ENCODE data around the gene SOST.
A peak's percentile ranks its signal among the peaks of the same experiment; 100 is the strongest.

The SOST gene

DNA sequence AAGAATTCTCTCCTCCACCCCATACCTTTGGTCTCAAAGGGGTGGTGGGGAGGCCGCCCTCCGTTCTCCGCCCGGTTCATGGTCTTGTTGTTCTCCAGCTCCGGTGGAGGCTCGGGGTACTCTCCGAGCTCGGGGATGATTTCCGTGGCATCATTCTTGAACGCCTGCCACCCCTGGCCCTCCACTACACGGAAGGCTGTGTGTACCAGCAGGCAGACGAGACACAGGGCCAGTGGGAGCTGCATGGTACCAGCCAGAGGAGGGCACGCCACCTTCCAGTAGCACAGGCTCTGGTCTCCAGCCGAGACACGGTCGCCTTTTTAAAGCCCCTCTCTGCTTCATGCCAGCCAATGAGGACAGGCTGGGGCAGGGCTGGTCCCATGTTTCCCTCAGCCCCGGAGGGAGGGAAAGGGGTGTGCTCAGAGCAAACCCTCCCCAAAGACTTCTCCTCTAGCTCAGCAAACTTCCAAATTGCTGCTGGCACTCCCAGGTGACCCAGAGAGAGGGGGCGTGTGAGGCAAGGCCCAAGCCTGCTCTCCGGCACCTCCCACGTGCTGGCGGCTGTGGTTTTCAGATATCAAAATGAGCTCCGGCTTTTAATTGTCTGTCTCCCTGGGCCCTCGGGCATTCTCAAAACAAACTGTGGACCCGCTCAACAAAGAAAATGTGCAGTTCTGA, at the start of gene SOST:
Gene SOST, minus strand, starts transcription at position 295 of the 678 bp plus-strand sequence. Its CDS starts 50 bp downstream, at position 245.
- Histone ChIP-seq H3K4me1 (ENCODE audit: control insufficient read depth, insufficient read depth, low read length) (peaks cover 5% of the 10 kb centered on the region; the same call in 1 of the 2 replicates), H3K9me3 (ENCODE audit: control insufficient read depth, insufficient read depth, low read depth, low read length) (no peaks in the 10 kb centered on the region), H3K4me3 (ENCODE audit: low read depth, low read length) (no peak within 1 kb of the TSS), H3K27ac (ENCODE audit: extremely low read depth, low read depth, low read length) (no peak within 1 kb of the TSS; the same call in 1 of the 2 replicates), H3K36me3 (ENCODE audit: control insufficient read depth in 2 of 2, insufficient read depth in 1 of 2, low read length in 2 of 2) (no peaks in the 10 kb centered on the region)
- CTCF ChIA-PET, result interaction anchor here (0.6 to 6.9 kb wide), 18 partner anchors 8 to 365 kb away, joined by 3 to 132 read pairs (median 8); partner anchors contain the start of genes CD300LG, CFAP97D1 and DHX8
- POLR2A ChIA-PET, result interaction anchor here (0.7 to 2.1 kb wide), 5 partner anchors 45 to 64 kb away, joined by 3 to 8 read pairs (median 4); no protein-coding TSS in a partner anchor
- TF ChIP-seq GLIS1 (tag by site-specific recombination; IDR thresholded peaks at IDR 0.05), result peak; percentile 47; the same call in 1 of the 2 replicates
- peak; percentile 46; the same call in 1 of the 2 replicates for TF ChIP-seq ZNF398 (tag by site-specific recombination; IDR thresholded peaks at IDR 0.05)
- TF ChIP-seq SP7 (tag by site-specific recombination; IDR thresholded peaks at IDR 0.05), result 0 out of 2 replicates have a peak, but pooled peaks have one; percentile 44
- TF ChIP-seq KLF10 (tag by site-specific recombination; IDR thresholded peaks at IDR 0.05), result peak; percentile 71; the same call in 1 of the 2 replicates
- TF ChIP-seq, protein P1, sequence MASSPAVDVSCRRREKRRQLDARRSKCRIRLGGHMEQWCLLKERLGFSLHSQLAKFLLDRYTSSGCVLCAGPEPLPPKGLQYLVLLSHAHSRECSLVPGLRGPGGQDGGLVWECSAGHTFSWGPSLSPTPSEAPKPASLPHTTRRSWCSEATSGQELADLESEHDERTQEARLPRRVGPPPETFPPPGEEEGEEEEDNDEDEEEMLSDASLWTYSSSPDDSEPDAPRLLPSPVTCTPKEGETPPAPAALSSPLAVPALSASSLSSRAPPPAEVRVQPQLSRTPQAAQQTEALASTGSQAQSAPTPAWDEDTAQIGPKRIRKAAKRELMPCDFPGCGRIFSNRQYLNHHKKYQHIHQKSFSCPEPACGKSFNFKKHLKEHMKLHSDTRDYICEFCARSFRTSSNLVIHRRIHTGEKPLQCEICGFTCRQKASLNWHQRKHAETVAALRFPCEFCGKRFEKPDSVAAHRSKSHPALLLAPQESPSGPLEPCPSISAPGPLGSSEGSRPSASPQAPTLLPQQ (tag by site-specific recombination; IDR thresholded peaks at IDR 0.05), result 0 out of 2 replicates have a peak, but pooled peaks have one; percentile 29
- no peak for TF ChIP-seq ZNF146 (tag by site-specific recombination; IDR thresholded peaks at IDR 0.05)
- TF ChIP-seq KLF1 (tag by site-specific recombination; IDR thresholded peaks at IDR 0.05), result peak; percentile 31; the same call in 1 of the 2 replicates
- no peak for TF ChIP-seq ZNF707 (tag by site-specific recombination; IDR thresholded peaks at IDR 0.05)
- TF ChIP-seq ZBTB1 (tag by site-specific recombination; IDR thresholded peaks at IDR 0.05), result no peak
- TF ChIP-seq SP2 (tag by site-specific recombination; IDR thresholded peaks at IDR 0.05), result peak; percentile 53
- TF ChIP-seq ZNF837 (tag by site-specific recombination; IDR thresholded peaks at IDR 0.05), result no peak
- TF ChIP-seq ZNF341 (tag by site-specific recombination; IDR thresholded peaks at IDR 0.05; ENCODE audit: low read depth), result 0 out of 2 replicates have a peak, but pooled peaks have one; percentile 36
- peak; percentile 84 for TF ChIP-seq ZFHX2 (tag by site-specific recombination; conservative IDR thresholded peaks at IDR 0.05)
- peak; percentile 34; the same call in 1 of the 2 replicates for TF ChIP-seq KLF16 (tag by site-specific recombination; IDR thresholded peaks at IDR 0.05)
- no peak for TF ChIP-seq ZNF610 (tag by site-specific recombination; IDR thresholded peaks at IDR 0.05; ENCODE audit: borderline replicate concordance)
- TF ChIP-seq EGR2 (tag by site-specific recombination; IDR thresholded peaks at IDR 0.05; ENCODE audit: low read depth), result peak; percentile 77
- no peak for TF ChIP-seq PBX3 (CRISPR knock-in tag; IDR thresholded peaks at IDR 0.05)
- TF ChIP-seq ZBTB6 (tag by site-specific recombination; IDR thresholded peaks at IDR 0.05), result no peak
- TF ChIP-seq ZNF335 (tag by site-specific recombination; conservative IDR thresholded peaks at IDR 0.05), result 0 out of 2 replicates have a peak, but pooled peaks have one; percentile 30
- TF ChIP-seq KLF9 (tag by site-specific recombination; IDR thresholded peaks at IDR 0.05; ENCODE audit: low read depth), result peak; percentile 50
